CD14-positive monocyte (primary cell): ENCODE results near the gene CDH6. TPM values are rescaled to one million over a fixed set of nuclear protein-coding genes. Genes with fewer than 3 reads are reported as not detected.

ENCODE experiments used
- DNase-seq, 3 donors: peaks; one replicate each; pipeline ENCODE4 v3.0.0-alpha.2; 2011 to 2022
- H2AFZ ChIP-seq: 2 replicates; pipeline ENCODE4 v1.6.0; 2012; ENCODE audit warnings: mild to moderate bottlenecking, low read depth, low read length, inconsistent platforms; ENCODE audit not compliant: insufficient read depth, poor library complexity, severe bottlenecking
- H3K27ac ChIP-seq, 2 donors: 1 replicate in 1 of 2; 2 replicates in 1 of 2; pipeline ENCODE4 v1.5.1; 2012 to 2013; ENCODE audit warnings: low read length in 2 of 2, control low read depth in 1 of 2, inconsistent platforms in 1 of 2, low read depth in 1 of 2, mild to moderate bottlenecking in 1 of 2
- H3K27me3 ChIP-seq, 2 donors: one replicate each; pipeline versions ENCODE4 v1.6.0 to v1.6.1; 2011 to 2013; ENCODE audit warnings: low read length in 2 of 2; ENCODE audit not compliant: control insufficient read depth in 2 of 2, insufficient read depth in 2 of 2
- H3K36me3 ChIP-seq, 2 donors: replicated peaks in 1 of 2; 1 replicate in 1 of 2; 2 replicates in 1 of 2; pipeline versions ENCODE4 v1.5.1 to v1.6.1; 2012 to 2013; ENCODE audit warnings: low read length in 2 of 2, control low read depth in 1 of 2, inconsistent platforms in 1 of 2, mild to moderate bottlenecking in 1 of 2; ENCODE audit not compliant: insufficient read depth in 2 of 2, control insufficient read depth in 1 of 2
- H3K4me1 ChIP-seq, 2 donors: 1 replicate in 1 of 2; 2 replicates in 1 of 2; pipeline versions ENCODE4 v1.5.1 to v1.6.1; 2012 to 2013; ENCODE audit warnings: low read length in 2 of 2, control low read depth in 1 of 2, inconsistent platforms in 1 of 2, mild to moderate bottlenecking in 1 of 2, moderate library complexity in 1 of 2; ENCODE audit not compliant: insufficient read depth in 2 of 2, control insufficient read depth in 1 of 2
- H3K4me2 ChIP-seq: replicated peaks from 2 replicates; pipeline ENCODE3; 2012; ENCODE audit warnings: low read length, moderate library complexity, mild to moderate bottlenecking; ENCODE audit not compliant: poor library complexity, severe bottlenecking; ENCODE audit errors: extremely low read depth
- H3K4me3 ChIP-seq, 3 experiments: fragments of 200-600 bp in 1 of 3; sonication (generic) in 1 of 3; replicated peaks in 1 of 3; 1 replicate in 2 of 3; 2 replicates in 1 of 3; pipeline ENCODE4 v1.5.1; 2011 to 2013; ENCODE audit warnings: low read length in 3 of 3, mild to moderate bottlenecking in 3 of 3, control low read depth in 2 of 3, low read depth in 2 of 3, inconsistent platforms in 1 of 3, moderate library complexity in 1 of 3
- H3K79me2 ChIP-seq: 2 replicates; pipeline ENCODE4 v1.6.0; 2012; ENCODE audit warnings: mild to moderate bottlenecking, control low read depth, inconsistent platforms, low read length, moderate library complexity; ENCODE audit not compliant: insufficient read depth
- H3K9ac ChIP-seq: 2 replicates; pipeline ENCODE4 v1.6.0; 2017; ENCODE audit warnings: low read length, mild to moderate bottlenecking; ENCODE audit not compliant: insufficient read depth, poor library complexity, severe bottlenecking
- H3K9me3 ChIP-seq, 2 donors: replicated peaks in 1 of 2; 1 replicate in 1 of 2; 2 replicates in 1 of 2; pipeline versions ENCODE4 v1.5.1 to v1.6.1; 2012 to 2013; ENCODE audit warnings: low read length in 2 of 2, control low read depth in 1 of 2; ENCODE audit not compliant: control insufficient read depth in 1 of 2, insufficient read depth in 1 of 2
- H4K20me1 ChIP-seq: 2 replicates; pipeline ENCODE4 v1.6.0; 2012; ENCODE audit warnings: mild to moderate bottlenecking, low read length, control low read depth, moderate library complexity; ENCODE audit not compliant: insufficient read depth
- H3K27ac Mint-ChIP-seq, 7 donors: one replicate each; pipeline ENCODE4 v1.8.0; 2020; ENCODE audit warnings: mild to moderate bottlenecking in 7 of 7, mixed read lengths in 7 of 7, moderate library complexity in 6 of 7, inconsistent platforms in 2 of 7
- H3K27me3 Mint-ChIP-seq, 3 donors: one replicate each; pipeline ENCODE4 v1.8.0; 2021 to 2022; ENCODE audit warnings: low read depth in 3 of 3, mild to moderate bottlenecking in 3 of 3, mixed read lengths in 3 of 3, moderate library complexity in 3 of 3, inconsistent platforms in 1 of 3
- H3K36me3 Mint-ChIP-seq, 2 donors: one replicate each; pipeline ENCODE4 v1.8.0; 2020; ENCODE audit warnings: mixed read lengths in 2 of 2, inconsistent platforms in 1 of 2, mild to moderate bottlenecking in 1 of 2
- H3K4me1 Mint-ChIP-seq: one replicate; pipeline ENCODE4 v1.8.0; 2020; ENCODE audit warnings: mild to moderate bottlenecking, mixed read lengths
- H3K4me3 Mint-ChIP-seq, 2 donors: one replicate each; pipeline ENCODE4 v1.8.0; 2020; ENCODE audit warnings: mild to moderate bottlenecking in 2 of 2, mixed read lengths in 2 of 2, moderate library complexity in 1 of 2
- H3K9me3 Mint-ChIP-seq, 7 donors: one replicate each; pipeline ENCODE4 v1.8.0; 2020 to 2022; ENCODE audit warnings: mixed read lengths in 7 of 7, mild to moderate bottlenecking in 6 of 7, moderate library complexity in 6 of 7, inconsistent platforms in 2 of 7
- intact Hi-C, 2 donors: fragments of 100-400 bp; cut with micrococcal nuclease; formaldehyde crosslinking; loops; one replicate each; pipeline versions ENCODE4 v1.15.0 to v1.15.1; 2023
- polyA plus RNA-seq, 3 donors: library from polyadenylated mRNA; depleted of rRNA in 1 of 3; unstranded in 2 of 3; stranded (reverse) in 1 of 3; fragments of 300-500 nt in 2 of 3; fragments of >200 nt in 1 of 3; fragmentation: Illumina TruSeq in 2 of 3; gene quantifications; 1 replicate in 2 of 3; 2 replicates in 1 of 3; pipeline ENCODE4 v1.2.3, GENCODE V29; 2012 to 2021
- TF ChIP-seq, protein P1 (sequence below): fragments of 200-600 bp; IDR thresholded peaks from one replicate; pipeline ENCODE4 v1.8.0; 2022; ENCODE audit warnings: antibody characterized with exemption, mild to moderate bottlenecking

The CDH6 gene
- polyA plus RNA-seq, 3 donors, result not detected

DNA sequence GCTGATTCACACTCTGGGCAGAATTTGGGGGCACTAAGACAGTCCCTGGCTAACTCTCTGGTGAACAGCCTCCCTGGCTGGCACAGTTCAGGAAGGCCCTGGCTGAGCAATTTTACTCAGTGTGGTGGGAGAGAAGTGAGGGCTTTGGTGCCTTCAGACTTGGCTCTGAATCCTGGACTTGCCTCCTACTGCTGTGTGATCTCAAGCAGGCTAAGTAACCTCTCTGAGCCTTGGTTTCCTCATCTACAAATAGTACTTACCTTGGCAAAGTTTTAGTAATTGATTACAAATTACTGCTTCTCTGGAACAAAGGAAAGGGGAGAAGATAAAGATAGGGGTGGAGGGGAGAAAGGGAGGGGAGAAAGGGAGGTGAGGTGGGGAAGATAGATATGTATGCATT is 184.7 kb downstream of the CDH6 start:
- Histone ChIP-seq H3K27me3 (no peaks in the 10 kb centered on the region), H3K27ac (no peak overlapping the region), H3K4me2 (no peak overlapping the region), H2AFZ (no peak overlapping the region), H3K4me1 (no peaks in the 10 kb centered on the region), H3K9me3 (no peaks in the 10 kb centered on the region), H3K79me2 (no peaks in the 10 kb centered on the region), H3K9ac (no peak overlapping the region), H3K4me3 (no peak overlapping the region), H4K20me1 (no peaks in the 10 kb centered on the region), H3K36me3 (no peaks in the 10 kb centered on the region)
- Mint-ChIP-seq H3K9me3 (peaks cover 0 to 11% (median 1%) of the 10 kb centered on the region in 7 donors), H3K36me3 (no peaks in the 10 kb centered on the region), H3K27ac (no peak overlapping the region), H3K4me3 (no peak overlapping the region), H3K27me3 (peaks cover 0 to 4% (median 0%) of the 10 kb centered on the region in 3 donors), H3K4me1 (peaks cover 2% of the 10 kb centered on the region)
- TF ChIP-seq, protein P1, sequence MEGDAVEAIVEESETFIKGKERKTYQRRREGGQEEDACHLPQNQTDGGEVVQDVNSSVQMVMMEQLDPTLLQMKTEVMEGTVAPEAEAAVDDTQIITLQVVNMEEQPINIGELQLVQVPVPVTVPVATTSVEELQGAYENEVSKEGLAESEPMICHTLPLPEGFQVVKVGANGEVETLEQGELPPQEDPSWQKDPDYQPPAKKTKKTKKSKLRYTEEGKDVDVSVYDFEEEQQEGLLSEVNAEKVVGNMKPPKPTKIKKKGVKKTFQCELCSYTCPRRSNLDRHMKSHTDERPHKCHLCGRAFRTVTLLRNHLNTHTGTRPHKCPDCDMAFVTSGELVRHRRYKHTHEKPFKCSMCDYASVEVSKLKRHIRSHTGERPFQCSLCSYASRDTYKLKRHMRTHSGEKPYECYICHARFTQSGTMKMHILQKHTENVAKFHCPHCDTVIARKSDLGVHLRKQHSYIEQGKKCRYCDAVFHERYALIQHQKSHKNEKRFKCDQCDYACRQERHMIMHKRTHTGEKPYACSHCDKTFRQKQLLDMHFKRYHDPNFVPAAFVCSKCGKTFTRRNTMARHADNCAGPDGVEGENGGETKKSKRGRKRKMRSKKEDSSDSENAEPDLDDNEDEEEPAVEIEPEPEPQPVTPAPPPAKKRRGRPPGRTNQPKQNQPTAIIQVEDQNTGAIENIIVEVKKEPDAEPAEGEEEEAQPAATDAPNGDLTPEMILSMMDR, result no peak
- intact Hi-C loops, result no loop called here
- DNase-seq, result no peak
